K562 (cell line): ENCODE measurements around the gene PPIA. TPM values are rescaled to one million over a fixed set of nuclear protein-coding genes. Genes with fewer than 3 reads are reported as not detected.

ENCODE experiments used
- BHLHE40 ChIP-seq: IDR thresholded peaks from 2 replicates; pipeline ENCODE4 v1.6.1; 2011; ENCODE audit warnings: low read length, improper control_type of control experiment
- BRD4 ChIP-seq: fragments of 200-600 bp; sonication (generic); IDR thresholded peaks from 2 replicates; pipeline ENCODE4 v1.6.1; 2017; ENCODE audit warnings: inconsistent platforms
- CBFB ChIP-seq: sonication (generic); formaldehyde crosslinking; IDR thresholded peaks from 2 replicates; pipeline ENCODE4 v1.4.0; 2020; ENCODE audit warnings: mild to moderate bottlenecking, missing genetic modification reagents
- ESRRA ChIP-seq: fragments of 450-650 bp; IDR thresholded peaks from 2 replicates; pipeline ENCODE4 v1.6.1; 2014; ENCODE audit warnings: low read depth, mild to moderate bottlenecking, moderate library complexity, borderline replicate concordance
- GATAD2B ChIP-seq: fragments of 450-650 bp; IDR thresholded peaks from 2 replicates; pipeline ENCODE4 v1.6.1; 2017; ENCODE audit warnings: mild to moderate bottlenecking, borderline replicate concordance
- GTF3C2 ChIP-seq: IDR thresholded peaks from 3 replicates; pipeline ENCODE4 v1.6.1; 2011; ENCODE audit warnings: borderline replicate concordance, mild to moderate bottlenecking, moderate library complexity; ENCODE audit not compliant: insufficient read length; ENCODE audit errors: extremely low read depth
- HCFC1 ChIP-seq: IDR thresholded peaks from 2 replicates; pipeline ENCODE4 v1.6.1; 2012; ENCODE audit warnings: low read depth, low read length, improper control_type of control experiment
- PHTF2 ChIP-seq: fragments of 250-450 bp; sonication (Bioruptor Pico); IDR thresholded peaks from 2 replicates; pipeline ENCODE4 v1.5.0; 2021; ENCODE audit warnings: mild to moderate bottlenecking
- SP2 ChIP-seq: IDR thresholded peaks from 2 replicates; pipeline ENCODE4 v1.6.1; 2011; ENCODE audit warnings: mild to moderate bottlenecking, low read depth, low read length, moderate library complexity; ENCODE audit not compliant: poor library complexity, severe bottlenecking; ENCODE audit errors: extremely low read depth
- STAT6 ChIP-seq: sonication (generic); formaldehyde crosslinking; IDR thresholded peaks from 2 replicates; pipeline ENCODE4 v1.8.1; 2023; ENCODE audit warnings: mild to moderate bottlenecking, missing genetic modification reagents
- TFAP4 ChIP-seq: sonication (generic); formaldehyde crosslinking; IDR thresholded peaks from 2 replicates; pipeline ENCODE4 v1.8.0; 2022; ENCODE audit warnings: missing genetic modification reagents, mild to moderate bottlenecking, moderate library complexity, borderline replicate concordance
- TRIM24 ChIP-seq, 2 experiments: fragments of 450-650 bp; IDR thresholded peaks; 2 replicates each; pipeline ENCODE4 v1.6.1; 2016
- XRCC5 ChIP-seq: fragments of 200-400 bp; formaldehyde crosslinking; IDR thresholded peaks from 2 replicates; pipeline ENCODE4 v1.6.1; 2017; ENCODE audit warnings: low read depth, mild to moderate bottlenecking, low read length
- ZBTB26 ChIP-seq: fragments of 450-650 bp; formaldehyde crosslinking; IDR thresholded peaks from 2 replicates; pipeline ENCODE4 v1.4.0; 2022; ENCODE audit warnings: missing genetic modification characterization
- ZBTB7A ChIP-seq: IDR thresholded peaks from 2 replicates; pipeline ENCODE4 v1.6.1; 2011; ENCODE audit warnings: low read depth, mild to moderate bottlenecking, low read length, moderate library complexity, borderline replicate concordance; ENCODE audit not compliant: control insufficient read depth
- ZC3H8 ChIP-seq: fragments of 450-650 bp; IDR thresholded peaks from 2 replicates; pipeline ENCODE4 v1.6.1; 2017
- ZNF134 ChIP-seq: fragments of 250-450 bp; sonication (Bioruptor Pico); conservative IDR thresholded peaks from 2 replicates; pipeline ENCODE4 v1.4.0; 2020
- ZNF23 ChIP-seq: fragments of 250-450 bp; sonication (Bioruptor Pico); IDR thresholded peaks from 2 replicates; pipeline ENCODE4 v1.4.0; 2020; ENCODE audit warnings: mild to moderate bottlenecking
- ZNF431 ChIP-seq: sonication (generic); formaldehyde crosslinking; IDR thresholded peaks from 2 replicates; pipeline ENCODE4 v1.8.0; 2022; ENCODE audit warnings: mild to moderate bottlenecking, missing genetic modification reagents
- ZZZ3 ChIP-seq: fragments of 450-650 bp; IDR thresholded peaks from 2 replicates; pipeline ENCODE4 v1.6.1; 2016; ENCODE audit warnings: antibody characterized with exemption, mild to moderate bottlenecking, moderate library complexity
- polyA plus RNA-seq, 8 experiments: library from polyadenylated mRNA; depleted of rRNA in 4 of 8; stranded (reverse) in 5 of 8; unstranded in 3 of 8; fragments of >200 nt; fragmentation: Nextera tagmentation in 2 of 8; fragmentation: Illumina TruSeq in 1 of 8; extraction: Ambion mirVana in 2 of 8; extraction: Trizol in 1 of 8; gene quantifications; 2 replicates each; pipeline versions ENCODE4 v1.2.1 to v1.2.3, GENCODE V29; 2011 to 2014; ENCODE audit warnings: inconsistent platforms in 1 of 8, missing spikeins in 1 of 8
- total RNA-seq, 7 experiments: library from RNA; depleted of rRNA in 6 of 7; stranded (reverse); fragments of >200 nt in 6 of 7; fragmentation: Illumina TruSeq in 2 of 7; extraction: Trizol in 2 of 7; gene quantifications; 2 replicates each; pipeline versions ENCODE4 v1.2.1 to v1.2.3, GENCODE V29; 2011 to 2021; ENCODE audit warnings: low replicate concordance in 1 of 7

The PPIA gene
- total and polyA plus RNA-seq, 9 of the 15 experiments (the other 6 are each of a cell fraction or from before 2014, with no cell fraction given): 2,583 to 7,504 (median 3,973) TPM

- TF ChIP-seq GTF3C2: no peak
- TF ChIP-seq CBFB (CRISPR knock-in tag): no peak
- TF ChIP-seq ZZZ3: peak; percentile 96
- TF ChIP-seq TRIM24 (IDR thresholded peaks at IDR 0.05): peak; percentile 44 to 81; a peak in 3 of 4 replicates
- TF ChIP-seq ESRRA: 0 out of 2 replicates have a peak, but pooled peaks have one; percentile 41
- TF ChIP-seq BHLHE40: 0 out of 2 replicates have a peak, but pooled peaks have one; percentile 13
- TF ChIP-seq STAT6 (CRISPR knock-in tag): no peak
- TF ChIP-seq ZNF134 (CRISPR knock-in tag): no peak
- no peak for TF ChIP-seq ZC3H8
- TF ChIP-seq ZNF431: no peak
- peak; percentile 50 for TF ChIP-seq HCFC1
- TF ChIP-seq ZBTB26 (CRISPR knock-in tag): peak; percentile 58; the same call in 1 of the 2 replicates
- TF ChIP-seq TFAP4 (CRISPR knock-in tag): peak; percentile 69
- TF ChIP-seq ZBTB7A: peak; percentile 11; the same call in 1 of the 2 replicates
- no peak for TF ChIP-seq ZNF23
- TF ChIP-seq PHTF2 (CRISPR knock-in tag): no peak
- peak; percentile 96 for TF ChIP-seq SP2
- TF ChIP-seq BRD4: 0 out of 2 replicates have a peak, but pooled peaks have one; percentile 92
- no peak for TF ChIP-seq XRCC5
- peak; percentile 97 for TF ChIP-seq GATAD2B
Measured at GRCh38 chr7:44847920-44848634, 51.6 kb downstream of the PPIA start, which contains the start of gene H2AZ2 (continued).
